Left ventricle myocardium inferior (tissue), 1 donor: ENCODE results near the gene SULT1B1. TPM values are rescaled to one million over a fixed set of nuclear protein-coding genes. Genes with fewer than 3 reads are reported as not detected.

Experiments
- DNase-seq: peaks from one replicate; pipeline ENCODE4 v3.0.0-alpha.2; 2020
- H3K27ac ChIP-seq: fragments of 200-600 bp; replicated peaks from 2 replicates; pipeline ENCODE4 v1.8.0; 2021
- H3K27me3 ChIP-seq: fragments of 200-600 bp; 2 replicates; pipeline ENCODE4 v1.8.0; 2021; ENCODE audit warnings: low read depth
- H3K36me3 ChIP-seq: fragments of 200-600 bp; 2 replicates; pipeline ENCODE4 v1.8.0; 2021
- H3K4me1 ChIP-seq: fragments of 200-600 bp; 2 replicates; pipeline ENCODE4 v1.8.0; 2021
- H3K4me3 ChIP-seq: fragments of 200-600 bp; 2 replicates; pipeline ENCODE4 v1.8.0; 2021; ENCODE audit warnings: mild to moderate bottlenecking, moderate library complexity
- H3K9me3 ChIP-seq: fragments of 200-600 bp; replicated peaks from 2 replicates; pipeline ENCODE4 v1.8.0; 2021
- intact Hi-C: fragments of 100-400 bp; cut with micrococcal nuclease; formaldehyde crosslinking; loops from one replicate; pipeline ENCODE4 v1.11.0; 2022
- total RNA-seq: library from RNA; stranded (reverse); fragmentation: NEBNext Ultra II Directional; extraction: Animal tissue kit (Norgen Biotek cat#: 25700); gene quantifications from one replicate; pipeline ENCODE4 v1.2.1, GENCODE V29; 2021
- TF ChIP-seq, protein P1 (sequence below): fragments of 200-600 bp; IDR thresholded peaks from 2 replicates; pipeline ENCODE4 v1.8.0; 2021; ENCODE audit warnings: antibody characterized with exemption, mild to moderate bottlenecking, borderline replicate concordance
- donor health status: DM: no; HTN: yes; CAD: no; lungs with severe emphysema.

SULT1B1 gene
- total RNA-seq, 1 donor from 2014 or later, result 1.1 TPM

DNA sequence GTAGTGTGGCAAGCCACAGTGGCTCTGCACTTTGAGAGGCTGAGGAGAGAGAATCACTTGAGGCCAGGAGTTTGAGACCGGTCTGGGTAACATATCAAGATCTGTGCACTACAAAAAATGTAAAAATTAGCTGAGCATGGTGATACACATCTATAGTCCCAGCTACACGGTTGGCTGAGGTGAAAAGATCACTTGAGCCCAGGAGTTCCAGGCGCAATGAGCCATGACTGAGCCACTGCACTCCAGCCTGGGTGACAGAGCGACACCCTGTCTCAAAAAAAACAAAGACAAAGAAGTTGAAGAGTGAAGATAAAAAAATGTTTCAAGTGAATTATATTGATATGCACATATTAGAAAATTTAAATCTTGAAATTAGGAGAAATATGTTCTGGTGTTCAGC, 46.3 kb downstream of the SULT1B1 start:
- Histone ChIP-seq H3K27ac (no peak overlapping the region), H3K36me3 (no peaks in the 10 kb centered on the region), H3K27me3 (no peaks in the 10 kb centered on the region), H3K4me1 (no peaks in the 10 kb centered on the region), H3K9me3 (no peaks in the 10 kb centered on the region), H3K4me3 (no peak overlapping the region)
- TF ChIP-seq, protein P1, sequence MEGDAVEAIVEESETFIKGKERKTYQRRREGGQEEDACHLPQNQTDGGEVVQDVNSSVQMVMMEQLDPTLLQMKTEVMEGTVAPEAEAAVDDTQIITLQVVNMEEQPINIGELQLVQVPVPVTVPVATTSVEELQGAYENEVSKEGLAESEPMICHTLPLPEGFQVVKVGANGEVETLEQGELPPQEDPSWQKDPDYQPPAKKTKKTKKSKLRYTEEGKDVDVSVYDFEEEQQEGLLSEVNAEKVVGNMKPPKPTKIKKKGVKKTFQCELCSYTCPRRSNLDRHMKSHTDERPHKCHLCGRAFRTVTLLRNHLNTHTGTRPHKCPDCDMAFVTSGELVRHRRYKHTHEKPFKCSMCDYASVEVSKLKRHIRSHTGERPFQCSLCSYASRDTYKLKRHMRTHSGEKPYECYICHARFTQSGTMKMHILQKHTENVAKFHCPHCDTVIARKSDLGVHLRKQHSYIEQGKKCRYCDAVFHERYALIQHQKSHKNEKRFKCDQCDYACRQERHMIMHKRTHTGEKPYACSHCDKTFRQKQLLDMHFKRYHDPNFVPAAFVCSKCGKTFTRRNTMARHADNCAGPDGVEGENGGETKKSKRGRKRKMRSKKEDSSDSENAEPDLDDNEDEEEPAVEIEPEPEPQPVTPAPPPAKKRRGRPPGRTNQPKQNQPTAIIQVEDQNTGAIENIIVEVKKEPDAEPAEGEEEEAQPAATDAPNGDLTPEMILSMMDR, result no peak
- intact Hi-C loops, result no loop called here
- DNase-seq, result no peak

DNA sequence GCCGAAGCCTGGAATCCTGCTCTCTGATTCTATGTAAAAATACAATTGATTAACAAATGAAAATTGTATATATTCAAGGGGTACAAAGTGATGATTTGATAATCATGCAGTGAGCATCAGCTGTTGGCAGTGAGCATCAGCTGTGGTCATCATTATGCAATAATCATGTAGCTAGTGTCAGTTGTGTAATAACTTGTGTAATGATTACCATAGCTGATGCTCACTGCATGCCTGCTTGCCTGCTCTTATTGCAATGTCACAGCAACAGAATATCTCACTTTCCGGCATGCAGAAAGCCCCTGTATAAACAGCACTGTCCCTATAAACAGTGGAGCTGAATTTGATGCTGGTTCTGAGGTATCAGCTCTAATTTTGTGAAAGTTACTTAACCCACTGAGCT, 46.8 kb downstream of the SULT1B1 start:
- H3K9me3 ChIP-seq, result no peaks in the 10 kb centered on the region
- H3K4me1 ChIP-seq, result no peaks in the 10 kb centered on the region
- DNase-seq, result no peak
- no peaks in the 10 kb centered on the region for H3K27me3 ChIP-seq
- TF ChIP-seq, protein P1, result no peak
- H3K27ac ChIP-seq, result no peak overlapping the region
- intact Hi-C loops, result no loop called here
- no peak overlapping the region for H3K4me3 ChIP-seq
- no peaks in the 10 kb centered on the region for H3K36me3 ChIP-seq

DNA sequence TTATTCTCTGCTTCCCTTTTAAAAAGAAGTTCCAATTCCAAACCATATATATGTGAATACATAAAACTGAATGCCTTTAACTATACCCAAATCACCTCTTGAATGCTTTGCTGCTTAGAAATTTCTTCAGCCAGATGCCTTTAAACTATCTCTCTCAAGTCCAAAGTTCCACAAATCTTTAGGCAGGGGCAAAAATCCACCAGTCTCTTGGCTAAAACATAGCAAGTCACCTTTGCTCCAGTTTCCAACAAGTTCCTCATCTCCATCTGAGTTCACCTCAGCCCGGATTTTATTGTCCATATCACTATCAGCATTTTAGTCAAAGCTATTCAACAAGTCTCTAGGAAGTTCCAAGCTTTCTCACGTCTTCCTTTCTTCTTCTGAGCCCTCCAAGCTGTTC, 49.8 kb downstream of the SULT1B1 start:
- H3K36me3 ChIP-seq, result no peaks in the 10 kb centered on the region
- no peak overlapping the region for H3K27ac ChIP-seq
- no peak overlapping the region for H3K4me3 ChIP-seq
- TF ChIP-seq, protein P1, result no peak
- intact Hi-C loops, result no loop called here
- H3K27me3 ChIP-seq, result no peaks in the 10 kb centered on the region
- no peak for DNase-seq
- H3K4me1 ChIP-seq, result no peaks in the 10 kb centered on the region
- no peaks in the 10 kb centered on the region for H3K9me3 ChIP-seq

DNA sequence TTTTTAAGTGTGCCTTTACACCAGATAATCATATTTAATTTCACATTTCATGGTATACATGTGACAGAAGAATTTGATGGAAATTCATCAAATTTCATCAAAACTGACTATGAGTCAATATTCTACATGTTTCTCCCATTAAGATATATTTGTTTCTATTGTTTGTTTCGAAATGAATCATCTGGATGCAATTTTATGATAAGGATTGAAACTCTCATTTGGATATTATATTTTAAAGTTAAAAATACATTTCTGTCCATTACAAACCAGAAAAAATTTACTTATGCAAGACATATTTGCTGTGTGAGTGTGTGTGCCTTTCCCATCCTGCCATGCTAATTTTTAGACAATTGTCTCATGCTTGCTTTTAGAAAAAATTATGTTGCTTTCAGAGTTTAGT, 52.2 kb downstream of the SULT1B1 start:
- Histone ChIP-seq H3K4me1 (no peaks in the 10 kb centered on the region), H3K36me3 (no peaks in the 10 kb centered on the region), H3K27ac (no peak overlapping the region), H3K4me3 (no peak overlapping the region), H3K9me3 (no peaks in the 10 kb centered on the region), H3K27me3 (no peaks in the 10 kb centered on the region)
- no peak for DNase-seq
- intact Hi-C loops, result no loop called here
- TF ChIP-seq, protein P1, result no peak

DNA sequence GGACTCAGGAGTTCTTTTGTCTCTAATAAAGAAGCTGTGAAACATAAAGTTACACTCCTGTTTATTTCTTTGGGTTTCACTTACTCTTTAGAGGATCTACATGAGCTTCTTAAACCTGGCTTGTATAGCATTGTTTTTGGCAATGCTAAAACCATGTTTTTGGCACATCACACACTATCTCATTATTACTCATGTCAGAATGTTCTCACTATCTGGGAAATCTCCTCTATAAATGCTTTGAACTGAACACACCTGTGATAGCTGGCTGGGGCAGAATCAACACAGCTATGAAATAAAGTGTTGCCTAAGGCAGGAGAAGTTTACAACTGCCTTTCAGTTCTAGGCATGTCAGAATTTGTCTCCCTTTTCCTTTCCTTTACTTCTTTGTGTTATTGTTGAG, 52.6 kb downstream of the SULT1B1 start:
- no peak for DNase-seq
- no peak overlapping the region for H3K4me3 ChIP-seq
- intact Hi-C loops, result no loop called here
- no peaks in the 10 kb centered on the region for H3K36me3 ChIP-seq
- no peaks in the 10 kb centered on the region for H3K9me3 ChIP-seq
- no peaks in the 10 kb centered on the region for H3K4me1 ChIP-seq
- H3K27me3 ChIP-seq, result no peaks in the 10 kb centered on the region
- TF ChIP-seq, protein P1, result no peak
- H3K27ac ChIP-seq, result no peak overlapping the region

DNA sequence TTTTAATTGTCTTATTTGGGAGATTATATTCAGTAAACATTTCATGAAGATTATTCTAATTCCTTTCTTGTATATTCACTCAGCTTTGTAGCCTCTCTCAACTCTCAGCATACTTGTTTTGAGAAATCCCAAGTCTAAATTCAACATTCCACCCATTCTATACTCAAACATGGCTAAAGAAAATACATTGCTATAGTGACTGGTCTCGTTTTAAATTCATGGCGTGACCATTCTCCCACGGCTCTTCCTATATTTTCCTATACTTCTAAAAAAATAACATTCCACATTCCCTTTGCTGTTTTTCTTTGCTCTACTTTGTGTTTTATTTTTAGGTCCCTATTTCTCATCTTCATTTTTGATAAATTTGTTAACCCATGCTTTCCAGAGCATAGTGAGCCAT, 58.2 kb downstream of the SULT1B1 start:
- intact Hi-C loops, result no loop called here
- Histone ChIP-seq H3K4me1 (no peaks in the 10 kb centered on the region), H3K4me3 (no peak overlapping the region), H3K36me3 (no peaks in the 10 kb centered on the region), H3K27ac (no peak overlapping the region), H3K27me3 (no peaks in the 10 kb centered on the region), H3K9me3 (peaks cover 30% of the 10 kb centered on the region)
- TF ChIP-seq, protein P1, result no peak
- DNase-seq, result no peak
